Aorta (tissue), 5 donors: Measurements from ENCODE around the gene EIF4G2. TPM values are rescaled to one million over a fixed set of nuclear protein-coding genes. Genes with fewer than 3 reads are reported as not detected.

Experiments
- ATAC-seq: fragments of 200-7000 bp; cut with Tn5 transposase; one replicate; pipeline ENCODE4 v1.9.1; 2022; ENCODE audit warnings: moderate library complexity; ENCODE audit not compliant: low FRiP score
- DNase-seq, 2 donors: peaks; one replicate each; pipeline ENCODE4 v3.0.0-alpha.2; 2020
- H3K27ac ChIP-seq, 2 donors: one replicate each; pipeline ENCODE4 v1.5.1; 2013; ENCODE audit warnings: low read length in 2 of 2, mild to moderate bottlenecking in 2 of 2, moderate library complexity in 2 of 2, control low read depth in 1 of 2, inconsistent platforms in 1 of 2, low read depth in 1 of 2
- H3K27me3 ChIP-seq, 2 donors: one replicate each; pipeline ENCODE4 v1.6.1; 2013; ENCODE audit warnings: control low read depth in 1 of 2, low read length in 1 of 2, mild to moderate bottlenecking in 1 of 2, moderate library complexity in 1 of 2; ENCODE audit not compliant: insufficient read depth in 2 of 2, control insufficient read depth in 1 of 2
- H3K36me3 ChIP-seq, 2 donors: one replicate each; pipeline ENCODE4 v1.6.1; 2013; ENCODE audit warnings: control low read depth in 1 of 2, low read length in 1 of 2, mild to moderate bottlenecking in 1 of 2; ENCODE audit not compliant: insufficient read depth in 2 of 2, control insufficient read depth in 1 of 2
- H3K4me1 ChIP-seq, 2 donors: one replicate each; pipeline ENCODE4 v1.6.1; 2013; ENCODE audit warnings: low read length in 2 of 2, control low read depth in 1 of 2, mild to moderate bottlenecking in 1 of 2, moderate library complexity in 1 of 2; ENCODE audit not compliant: insufficient read depth in 2 of 2, control insufficient read depth in 1 of 2
- H3K4me3 ChIP-seq, 2 donors: one replicate each; pipeline ENCODE4 v1.5.1; 2013; ENCODE audit warnings: low read length in 2 of 2, control low read depth in 1 of 2, mild to moderate bottlenecking in 1 of 2
- H3K9me3 ChIP-seq: one replicate; pipeline ENCODE4 v1.6.1; 2013; ENCODE audit warnings: mild to moderate bottlenecking, low read length; ENCODE audit not compliant: control insufficient read depth
- WGBS, 2 donors: extraction: QIAGEN DNeasy Blood & Tissue Kit; methylation state at CpG; one replicate each; pipeline ENCODE4 v1.1.7; 2013; 5-methylcytosine and 5-hydroxymethylcytosine counted together
- intact Hi-C, 2 donors: fragments of 100-400 bp; cut with DNase I; formaldehyde crosslinking; loops; one replicate each; pipeline versions ENCODE4 v1.14.2 to v1.15.0; 2022
- polyA plus RNA-seq, 2 donors: library from polyadenylated mRNA; stranded (reverse); fragments of 200-250 nt; gene quantifications; one replicate each; pipeline ENCODE4 v1.2.3, GENCODE V29; 2013
- total RNA-seq, 2 donors: library from RNA; stranded (reverse); fragmentation: NEBNext Ultra II Directional; extraction: Animal tissue kit (Norgen Biotek cat#: 25700); gene quantifications; one replicate each; pipeline ENCODE4 v1.2.1, GENCODE V29; 2021
- donor health status: healthy with polysubstance abuse.
- donor health status: Bipolar disorder and iron deficiency.
- donor health status: DM: no; HTN: no; CAD: no.
- donor health status: DM: no; HTN: no; CAD: no.
- donor health status: DM: yes; HTN: yes; CAD: no.

The EIF4G2 gene
- total and polyA plus RNA-seq, 4 donors: 265 to 752 (median 442) TPM

DNA sequence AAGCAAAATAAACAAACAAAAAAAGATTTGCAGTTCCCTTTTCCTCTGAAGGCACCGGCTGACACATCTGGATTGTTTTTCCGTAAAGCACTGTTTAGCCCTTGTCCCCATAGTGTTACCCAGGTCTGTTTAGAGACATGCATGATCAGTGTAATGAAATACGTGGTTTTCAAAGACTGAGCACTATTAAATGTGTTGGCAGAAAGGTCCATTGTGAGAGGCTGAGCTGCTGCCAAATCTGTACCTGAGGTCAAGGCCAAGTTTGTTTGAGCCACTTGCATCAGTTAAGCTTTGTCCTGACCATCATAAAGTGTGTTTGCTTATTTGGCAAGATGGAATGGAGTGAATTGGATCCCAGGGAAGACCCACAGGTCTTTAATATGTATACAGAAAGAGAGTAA, 31.3 kb downstream of the EIF4G2 start:
- ATAC-seq (no peak), DNase-seq (no peak)
- Histone ChIP-seq H3K36me3 (peaks cover 9 to 20% of the 10 kb centered on the region in 2 donors), H3K4me3 (no peak overlapping the region), H3K4me1 (no peaks in the 10 kb centered on the region), H3K27ac (no peak overlapping the region), H3K27me3 (no peaks in the 10 kb centered on the region), H3K9me3 (no peaks in the 10 kb centered on the region)
- intact Hi-C loops: no loop called here
- WGBS, 2 donors: 79 to 84% methylated on average over 3 of the region's 3 CpGs

GRCh38 chr11:10774811-10775210, 33.9 kb downstream of the EIF4G2 start:
- no peaks in the 10 kb centered on the region for H3K27me3 ChIP-seq
- WGBS, 2 donors: 79 to 81% methylated on average over 2 of the region's 2 CpGs
- peaks cover 11 to 20% of the 10 kb centered on the region in 2 donors for H3K36me3 ChIP-seq
- H3K4me1 ChIP-seq: no peaks in the 10 kb centered on the region
- no peaks in the 10 kb centered on the region for H3K9me3 ChIP-seq
- H3K27ac ChIP-seq: no peak overlapping the region
- intact Hi-C loops: no loop called here
- ATAC-seq: no peak
- no peak overlapping the region for H3K4me3 ChIP-seq
- no peak for DNase-seq

DNA sequence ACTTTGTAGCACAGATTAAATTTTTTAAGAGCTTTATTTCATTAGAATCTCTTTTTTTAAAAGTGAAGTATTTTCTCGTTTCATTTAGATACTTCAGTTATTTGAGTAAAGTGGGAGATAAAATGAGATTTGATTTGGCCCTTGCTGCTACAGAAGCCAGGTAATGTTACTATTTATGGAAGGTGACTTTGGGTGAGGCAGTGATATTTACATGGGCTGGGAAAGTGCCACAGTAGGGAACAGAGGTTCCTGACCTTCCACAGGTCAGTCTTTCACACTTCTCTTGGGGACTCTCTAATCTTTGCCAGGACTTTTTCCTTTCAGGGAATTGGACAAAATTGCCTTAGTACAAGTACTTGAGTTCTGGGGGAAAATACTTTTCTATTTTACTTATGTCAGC, 37.3 kb downstream of the EIF4G2 start:
- intact Hi-C loops: no loop called here
- ATAC-seq (no peak), DNase-seq (no peak)
- 67 to 75% methylated on average over 1 of the region's 1 CpG for WGBS, 2 donors
- no peak overlapping the region for H3K4me3 ChIP-seq
- peaks cover 10 to 13% of the 10 kb centered on the region in 2 donors for H3K36me3 ChIP-seq
- no peaks in the 10 kb centered on the region for H3K4me1 ChIP-seq
- no peak overlapping the region for H3K27ac ChIP-seq
- no peaks in the 10 kb centered on the region for H3K27me3 ChIP-seq
- H3K9me3 ChIP-seq: no peaks in the 10 kb centered on the region

DNA sequence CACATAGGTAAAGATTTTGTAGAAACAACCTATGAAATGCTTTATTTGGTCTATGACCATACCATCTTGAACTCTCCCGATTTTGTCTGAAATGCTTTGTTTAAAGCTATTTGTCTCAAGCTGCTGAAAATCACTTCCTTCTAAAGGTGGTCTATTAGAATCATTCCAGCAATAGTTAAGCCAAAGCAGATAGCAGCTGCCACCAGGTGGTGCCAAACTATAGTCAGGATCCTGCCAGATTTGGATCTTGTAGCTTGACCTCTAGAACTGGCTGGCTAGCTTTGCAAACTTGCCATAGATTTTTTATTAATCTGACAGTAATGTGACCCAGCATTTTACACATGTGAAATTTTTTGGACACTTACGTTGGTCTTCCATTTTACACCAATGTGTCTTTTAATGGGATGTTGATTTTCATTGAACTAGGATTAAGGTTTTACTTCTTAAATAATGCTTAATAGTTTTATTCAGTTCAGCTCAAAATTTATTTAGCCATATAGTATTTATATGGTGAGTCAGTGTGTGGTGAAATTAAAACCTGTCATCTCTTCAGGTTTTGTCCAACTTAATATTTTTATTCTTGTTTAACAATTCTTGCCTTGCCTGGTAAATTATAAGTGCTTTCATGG, 38.0 kb downstream of the EIF4G2 start:
- intact Hi-C loops: no loop called here
- H3K4me1 ChIP-seq: no peaks in the 10 kb centered on the region
- DNase-seq (no peak), ATAC-seq (no peak)
- H3K4me3 ChIP-seq: no peak overlapping the region
- peaks cover 10 to 13% of the 10 kb centered on the region in 2 donors for H3K36me3 ChIP-seq
- no peaks in the 10 kb centered on the region for H3K9me3 ChIP-seq
- H3K27ac ChIP-seq: no peak overlapping the region
- WGBS, 2 donors: 48 to 52% methylated on average over 2 of the region's 2 CpGs
- H3K27me3 ChIP-seq: no peaks in the 10 kb centered on the region

GRCh38 chr11:10764412-10764811, 44.3 kb downstream of the EIF4G2 start:
- Histone ChIP-seq H3K4me3 (no peak overlapping the region), H3K27me3 (no peaks in the 10 kb centered on the region), H3K9me3 (no peaks in the 10 kb centered on the region), H3K27ac (no peak overlapping the region), H3K4me1 (no peaks in the 10 kb centered on the region), H3K36me3 (peaks cover 7 to 9% of the 10 kb centered on the region in 2 donors)
- DNase-seq (no peak), ATAC-seq (no peak)
- intact Hi-C loops: no loop called here
- 87 to 91% methylated on average over 12 of the region's 12 CpGs for WGBS, 2 donors

DNA sequence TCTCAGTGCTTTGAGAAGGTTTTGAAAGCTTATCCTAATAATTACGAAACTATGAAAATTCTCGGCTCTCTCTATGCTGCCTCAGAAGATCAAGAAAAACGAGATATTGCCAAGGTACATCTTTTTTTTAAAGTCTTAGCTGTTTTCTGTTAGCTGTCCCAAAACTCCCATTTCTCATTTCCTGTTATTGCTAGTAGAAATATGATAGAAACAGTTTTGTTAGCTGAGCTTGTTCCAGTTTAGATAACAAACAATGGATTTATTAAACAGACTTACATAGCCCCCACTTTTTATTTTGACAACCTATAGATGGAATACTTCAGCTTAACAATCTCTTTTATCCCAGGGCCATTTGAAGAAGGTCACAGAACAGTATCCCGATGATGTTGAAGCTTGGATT, 45.0 kb downstream of the EIF4G2 start:
- DNase-seq (no peak), ATAC-seq (no peak)
- Histone ChIP-seq H3K9me3 (no peaks in the 10 kb centered on the region), H3K4me3 (no peak overlapping the region), H3K4me1 (no peaks in the 10 kb centered on the region), H3K36me3 (peaks cover 7 to 9% of the 10 kb centered on the region in 2 donors), H3K27ac (no peak overlapping the region), H3K27me3 (no peaks in the 10 kb centered on the region)
- intact Hi-C loops: no loop called here
- WGBS, 2 donors: 84 to 86% methylated on average over 4 of the region's 4 CpGs

DNA sequence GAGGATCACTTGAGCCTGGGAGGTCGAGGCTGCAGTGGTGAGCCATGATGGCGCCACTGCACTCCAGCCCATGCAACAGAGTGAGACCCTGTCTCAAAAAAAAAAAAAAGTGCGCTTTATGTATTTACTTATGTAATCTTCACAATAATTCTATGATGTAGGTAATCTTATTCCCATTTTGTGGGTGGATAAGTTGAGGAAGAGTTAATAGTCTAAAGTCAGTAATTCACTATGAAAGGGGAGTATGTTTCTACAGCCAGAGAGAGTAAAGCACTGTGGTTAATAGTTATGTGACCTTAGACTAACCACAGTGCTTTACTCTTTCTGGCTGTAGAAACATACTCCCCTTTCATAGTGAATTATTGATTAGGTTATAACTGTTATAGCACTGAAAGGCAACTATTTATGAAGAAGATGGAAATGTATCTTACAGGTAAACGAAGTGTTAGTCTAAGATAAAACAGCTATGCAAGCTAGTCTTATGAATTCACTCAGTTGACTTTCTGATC, 45.8 kb downstream of the EIF4G2 start:
- intact Hi-C loops: no loop called here
- no peak overlapping the region for H3K27ac ChIP-seq
- H3K9me3 ChIP-seq: no peaks in the 10 kb centered on the region
- peaks cover 9% of the 10 kb centered on the region in 2 donors for H3K36me3 ChIP-seq
- WGBS, 2 donors: 91 to 92% methylated on average over 4 of the region's 4 CpGs
- no peaks in the 10 kb centered on the region for H3K4me1 ChIP-seq
- H3K27me3 ChIP-seq: no peaks in the 10 kb centered on the region
- no peak overlapping the region for H3K4me3 ChIP-seq
- ATAC-seq: no peak
- DNase-seq: no peak

- ATAC-seq: no peak
- DNase-seq: no peak
- no peaks in the 10 kb centered on the region for H3K9me3 ChIP-seq
- no peaks in the 10 kb centered on the region for H3K4me1 ChIP-seq
- no peaks in the 10 kb centered on the region for H3K27me3 ChIP-seq
- H3K36me3 ChIP-seq: peaks cover 8 to 9% of the 10 kb centered on the region in 2 donors
- no peak overlapping the region for H3K4me3 ChIP-seq
- H3K27ac ChIP-seq: no peak overlapping the region
- intact Hi-C loops: no loop called here
These were observed 46.5 kb downstream of the EIF4G2 start for GRCh38 chr11:10762185-10762584.

GRCh38 chr11:10761085-10761698, 47.5 kb downstream of the EIF4G2 start:
- H3K4me1 ChIP-seq: no peaks in the 10 kb centered on the region
- no peak overlapping the region for H3K27ac ChIP-seq
- intact Hi-C loops: no loop called here
- H3K4me3 ChIP-seq: no peak overlapping the region
- DNase-seq: no peak
- 91 to 93% methylated on average over 6 of the region's 6 CpGs for WGBS, 2 donors
- no peak for ATAC-seq
- H3K27me3 ChIP-seq: no peaks in the 10 kb centered on the region
- no peaks in the 10 kb centered on the region for H3K9me3 ChIP-seq
- H3K36me3 ChIP-seq: peaks cover 8 to 9% of the 10 kb centered on the region in 2 donors
